GM12878 (cell line): Measurements from ENCODE around the gene MRPL21.

ENCODE experiments used
- ESRRA ChIP-seq: IDR thresholded peaks from 2 replicates; pipeline ENCODE4 v1.6.1; 2012; ENCODE audit warnings: mild to moderate bottlenecking, low read length, improper control_type of control experiment
- EZH2 ChIP-seq: IDR thresholded peaks from 2 replicates; pipeline ENCODE4 v1.6.1; 2012; ENCODE audit warnings: low read depth, mild to moderate bottlenecking, control low read depth, inconsistent platforms, low read length, borderline replicate concordance; ENCODE audit not compliant: control insufficient read depth
- MYB ChIP-seq: fragments of 150-350 bp; IDR thresholded peaks from 2 replicates; pipeline ENCODE4 v1.6.1; 2014; ENCODE audit warnings: mild to moderate bottlenecking, low read depth, low read length, borderline replicate concordance
- POLR2A ChIP-seq: IDR thresholded peaks from 2 replicates; pipeline ENCODE4 v1.6.1; 2011; ENCODE audit warnings: low read depth, mild to moderate bottlenecking, low read length
- POLR2AphosphoS5 ChIP-seq: IDR thresholded peaks from 2 replicates; pipeline ENCODE4 v1.6.1; 2011; ENCODE audit warnings: mild to moderate bottlenecking, low read length, inconsistent platforms
- SUPT20H ChIP-seq: IDR thresholded peaks from 2 replicates; pipeline ENCODE4 v1.6.1; 2011; ENCODE audit warnings: low read depth, mild to moderate bottlenecking, low read length, moderate library complexity, borderline replicate concordance; ENCODE audit not compliant: control insufficient read depth
- TF ChIP-seq, protein P1 (sequence below): IDR thresholded peaks from 2 replicates; pipeline ENCODE4 v1.6.1; 2012; ENCODE audit warnings: low read depth, low read length, improper control_type of control experiment
- TF ChIP-seq, protein P2 (sequence below): fragments of 150-350 bp; IDR thresholded peaks from 2 replicates; pipeline ENCODE4 v1.6.1; 2016; ENCODE audit warnings: low read depth, low read length
- TF ChIP-seq, protein P3 (sequence below), 3 experiments: IDR thresholded peaks in 2 of 3; conservative IDR thresholded peaks in 1 of 3; 2 replicates each; pipeline ENCODE4 v1.5.1; 2011; ENCODE audit warnings: low read depth in 3 of 3, low read length in 3 of 3, mild to moderate bottlenecking in 3 of 3, control low read depth in 2 of 3, moderate library complexity in 2 of 3, inconsistent platforms in 1 of 3, mixed read lengths in 1 of 3; ENCODE audit not compliant: control insufficient read depth in 2 of 3, insufficient read depth in 1 of 3; ENCODE audit errors: extremely low read depth in 1 of 3
- TF ChIP-seq, protein P4 (sequence below): IDR thresholded peaks from 2 replicates; pipeline ENCODE4 v1.6.1; 2011; ENCODE audit warnings: low read depth, low read length, improper control_type of control experiment, borderline replicate concordance

DNA sequence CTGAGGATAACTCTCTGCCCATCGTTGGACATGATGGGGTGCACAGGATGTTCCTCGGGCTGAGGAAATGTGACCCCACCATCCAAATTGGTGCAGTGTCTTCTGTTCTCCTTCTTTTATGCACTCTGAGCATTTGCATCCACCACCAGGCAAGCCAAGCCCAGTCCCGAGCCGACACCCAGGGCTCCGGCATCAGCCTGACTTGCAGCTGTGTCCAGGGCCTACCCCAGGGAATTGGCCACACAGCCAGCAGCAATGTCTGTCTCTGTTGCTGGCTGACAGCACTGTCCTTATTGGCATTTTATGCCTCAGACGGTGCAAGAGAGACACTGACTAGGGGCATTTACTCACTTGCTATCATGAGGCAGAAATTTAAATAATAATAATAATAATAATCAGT is 36.6 kb downstream of the MRPL21 start:
- TF ChIP-seq MYB = no peak
- TF ChIP-seq POLR2AphosphoS5 = no peak
- no peak for TF ChIP-seq EZH2
- no peak for TF ChIP-seq SUPT20H
- TF ChIP-seq, protein P1, sequence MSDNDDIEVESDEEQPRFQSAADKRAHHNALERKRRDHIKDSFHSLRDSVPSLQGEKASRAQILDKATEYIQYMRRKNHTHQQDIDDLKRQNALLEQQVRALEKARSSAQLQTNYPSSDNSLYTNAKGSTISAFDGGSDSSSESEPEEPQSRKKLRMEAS = no peak
- TF ChIP-seq, protein P2, sequence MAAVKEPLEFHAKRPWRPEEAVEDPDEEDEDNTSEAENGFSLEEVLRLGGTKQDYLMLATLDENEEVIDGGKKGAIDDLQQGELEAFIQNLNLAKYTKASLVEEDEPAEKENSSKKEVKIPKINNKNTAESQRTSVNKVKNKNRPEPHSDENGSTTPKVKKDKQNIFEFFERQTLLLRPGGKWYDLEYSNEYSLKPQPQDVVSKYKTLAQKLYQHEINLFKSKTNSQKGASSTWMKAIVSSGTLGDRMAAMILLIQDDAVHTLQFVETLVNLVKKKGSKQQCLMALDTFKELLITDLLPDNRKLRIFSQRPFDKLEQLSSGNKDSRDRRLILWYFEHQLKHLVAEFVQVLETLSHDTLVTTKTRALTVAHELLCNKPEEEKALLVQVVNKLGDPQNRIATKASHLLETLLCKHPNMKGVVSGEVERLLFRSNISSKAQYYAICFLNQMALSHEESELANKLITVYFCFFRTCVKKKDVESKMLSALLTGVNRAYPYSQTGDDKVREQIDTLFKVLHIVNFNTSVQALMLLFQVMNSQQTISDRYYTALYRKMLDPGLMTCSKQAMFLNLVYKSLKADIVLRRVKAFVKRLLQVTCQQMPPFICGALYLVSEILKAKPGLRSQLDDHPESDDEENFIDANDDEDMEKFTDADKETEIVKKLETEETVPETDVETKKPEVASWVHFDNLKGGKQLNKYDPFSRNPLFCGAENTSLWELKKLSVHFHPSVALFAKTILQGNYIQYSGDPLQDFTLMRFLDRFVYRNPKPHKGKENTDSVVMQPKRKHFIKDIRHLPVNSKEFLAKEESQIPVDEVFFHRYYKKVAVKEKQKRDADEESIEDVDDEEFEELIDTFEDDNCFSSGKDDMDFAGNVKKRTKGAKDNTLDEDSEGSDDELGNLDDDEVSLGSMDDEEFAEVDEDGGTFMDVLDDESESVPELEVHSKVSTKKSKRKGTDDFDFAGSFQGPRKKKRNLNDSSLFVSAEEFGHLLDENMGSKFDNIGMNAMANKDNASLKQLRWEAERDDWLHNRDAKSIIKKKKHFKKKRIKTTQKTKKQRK = no peak
- no peak for TF ChIP-seq POLR2A
- TF ChIP-seq ESRRA = no peak
- TF ChIP-seq, protein P3, sequence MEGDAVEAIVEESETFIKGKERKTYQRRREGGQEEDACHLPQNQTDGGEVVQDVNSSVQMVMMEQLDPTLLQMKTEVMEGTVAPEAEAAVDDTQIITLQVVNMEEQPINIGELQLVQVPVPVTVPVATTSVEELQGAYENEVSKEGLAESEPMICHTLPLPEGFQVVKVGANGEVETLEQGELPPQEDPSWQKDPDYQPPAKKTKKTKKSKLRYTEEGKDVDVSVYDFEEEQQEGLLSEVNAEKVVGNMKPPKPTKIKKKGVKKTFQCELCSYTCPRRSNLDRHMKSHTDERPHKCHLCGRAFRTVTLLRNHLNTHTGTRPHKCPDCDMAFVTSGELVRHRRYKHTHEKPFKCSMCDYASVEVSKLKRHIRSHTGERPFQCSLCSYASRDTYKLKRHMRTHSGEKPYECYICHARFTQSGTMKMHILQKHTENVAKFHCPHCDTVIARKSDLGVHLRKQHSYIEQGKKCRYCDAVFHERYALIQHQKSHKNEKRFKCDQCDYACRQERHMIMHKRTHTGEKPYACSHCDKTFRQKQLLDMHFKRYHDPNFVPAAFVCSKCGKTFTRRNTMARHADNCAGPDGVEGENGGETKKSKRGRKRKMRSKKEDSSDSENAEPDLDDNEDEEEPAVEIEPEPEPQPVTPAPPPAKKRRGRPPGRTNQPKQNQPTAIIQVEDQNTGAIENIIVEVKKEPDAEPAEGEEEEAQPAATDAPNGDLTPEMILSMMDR (IDR thresholded peaks at IDR 0.05 in 2 of 3, conservative IDR thresholded peaks at IDR 0.05 in 1 of 3; ENCODE audit: control insufficient read depth in 2 of 3, extremely low read depth in 1 of 3, insufficient read depth in 1 of 3, low read depth in 3 of 3, low read length in 3 of 3) = no peak
- TF ChIP-seq, protein P4, sequence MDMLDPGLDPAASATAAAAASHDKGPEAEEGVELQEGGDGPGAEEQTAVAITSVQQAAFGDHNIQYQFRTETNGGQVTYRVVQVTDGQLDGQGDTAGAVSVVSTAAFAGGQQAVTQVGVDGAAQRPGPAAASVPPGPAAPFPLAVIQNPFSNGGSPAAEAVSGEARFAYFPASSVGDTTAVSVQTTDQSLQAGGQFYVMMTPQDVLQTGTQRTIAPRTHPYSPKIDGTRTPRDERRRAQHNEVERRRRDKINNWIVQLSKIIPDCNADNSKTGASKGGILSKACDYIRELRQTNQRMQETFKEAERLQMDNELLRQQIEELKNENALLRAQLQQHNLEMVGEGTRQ = no peak
